Activated CD4-positive, alpha-beta T cell treated with anti-CD3 and anti-CD28 coated beads, Interleukin-2, amount 50 U/mL, for 4 hours (primary cell): ENCODE results near the gene SCAMP4.
"Not testable (repeated sequence)": the region's sequence is repeated elsewhere in the genome, so short reads cannot be mapped to it uniquely, and the experiment has no call there.

Experiments used
- DNase-seq, 2 experiments: peaks; one replicate each; pipeline ENCODE4 v3.0.0-alpha.2; 2020

Gene SCAMP4

DNA sequence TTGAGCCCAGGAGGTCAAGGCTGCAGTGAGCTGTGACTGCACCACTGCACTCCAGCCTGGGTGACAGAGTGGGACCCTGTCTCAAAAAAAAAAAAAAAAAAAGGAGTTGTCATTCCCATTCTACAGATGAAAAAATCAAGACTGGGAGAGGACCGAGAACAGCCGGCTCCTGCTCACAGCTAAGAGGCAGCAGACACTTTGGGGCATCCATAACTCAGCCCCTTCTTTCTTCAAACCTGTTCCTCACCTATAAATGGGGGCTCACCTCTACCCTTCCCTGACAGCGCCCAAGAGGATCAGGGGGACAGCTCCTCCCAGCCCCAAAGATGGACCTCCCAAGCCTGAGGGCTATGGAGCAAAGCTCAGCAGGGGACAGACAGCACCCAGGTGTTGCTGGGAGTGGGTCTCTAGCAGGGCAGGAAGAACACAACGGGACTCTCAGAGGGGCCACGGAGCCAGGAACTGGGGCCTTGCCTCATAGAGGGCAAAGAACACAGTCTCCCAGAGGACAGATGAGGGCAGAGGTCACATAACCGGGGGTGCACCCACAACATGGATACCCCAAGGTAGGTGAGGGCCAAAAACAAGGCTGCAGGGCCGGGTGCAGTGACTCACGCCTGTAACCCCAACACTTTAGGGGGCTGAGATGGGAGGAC is 38.4 kb upstream of the SCAMP4 start:
- DNase-seq: no peak

DNA sequence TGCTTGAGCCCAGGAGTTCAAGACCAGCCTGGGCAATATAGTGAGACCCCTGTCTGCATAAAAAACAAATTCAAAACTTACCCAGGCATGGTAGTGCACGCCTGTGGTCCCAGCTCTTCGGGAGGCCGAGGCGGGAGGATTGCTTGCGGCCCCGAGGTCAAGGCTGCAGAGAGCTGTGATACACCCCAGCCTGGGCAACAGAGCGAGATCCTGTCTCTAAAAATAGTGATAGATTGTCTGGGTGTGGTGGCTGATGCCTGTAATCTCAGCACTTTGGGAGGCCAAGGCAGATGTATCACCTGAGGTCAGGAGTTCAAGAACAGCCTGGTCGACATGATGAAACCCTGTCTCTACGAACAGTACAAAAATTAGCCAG is 37.9 kb upstream of the SCAMP4 start:
- DNase-seq: no peak

DNA sequence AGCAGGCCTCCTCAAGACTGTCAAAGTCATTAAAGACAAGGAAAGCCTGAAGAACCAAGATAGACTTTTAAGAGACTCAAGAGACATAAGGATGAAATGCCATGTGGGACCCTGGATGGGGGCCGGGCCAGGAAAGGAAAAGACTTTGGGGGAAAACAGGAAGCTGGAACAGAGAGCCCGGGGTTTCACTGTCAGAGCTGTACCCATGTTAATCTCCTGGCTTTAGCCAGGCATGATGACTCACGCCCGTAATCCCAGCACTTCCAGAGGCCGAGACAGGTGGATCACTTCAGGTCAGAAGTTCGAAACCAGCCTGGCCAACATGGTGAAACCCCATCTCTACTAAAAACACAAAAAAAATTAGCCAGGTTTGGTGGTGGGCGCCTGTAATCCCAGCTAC is 36.2 kb upstream of the SCAMP4 start:
- DNase-seq: no peak

DNA sequence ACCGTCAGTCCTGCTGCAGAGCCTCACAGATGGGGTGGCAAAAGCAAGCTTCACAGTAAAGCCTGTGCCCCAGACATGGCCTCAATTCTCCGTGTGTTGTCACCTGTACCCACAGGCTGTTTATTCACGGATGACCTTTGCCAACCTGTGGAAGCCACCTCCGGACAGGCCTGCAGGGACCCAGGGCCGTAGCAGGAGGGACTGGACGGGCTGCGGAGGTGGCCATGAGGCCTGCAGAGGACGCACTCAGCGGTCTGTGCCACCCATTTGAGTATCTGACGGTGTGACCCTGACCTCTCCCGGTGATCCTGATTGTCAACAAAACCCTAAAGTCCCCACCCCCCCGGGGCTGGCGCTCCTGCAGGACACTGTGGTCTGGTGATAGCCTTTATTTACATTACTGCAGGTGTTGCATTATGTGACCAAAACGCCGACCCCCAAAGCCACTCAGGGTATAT is 34.0 kb upstream of the SCAMP4 start:
- DNase-seq: no peak

DNA sequence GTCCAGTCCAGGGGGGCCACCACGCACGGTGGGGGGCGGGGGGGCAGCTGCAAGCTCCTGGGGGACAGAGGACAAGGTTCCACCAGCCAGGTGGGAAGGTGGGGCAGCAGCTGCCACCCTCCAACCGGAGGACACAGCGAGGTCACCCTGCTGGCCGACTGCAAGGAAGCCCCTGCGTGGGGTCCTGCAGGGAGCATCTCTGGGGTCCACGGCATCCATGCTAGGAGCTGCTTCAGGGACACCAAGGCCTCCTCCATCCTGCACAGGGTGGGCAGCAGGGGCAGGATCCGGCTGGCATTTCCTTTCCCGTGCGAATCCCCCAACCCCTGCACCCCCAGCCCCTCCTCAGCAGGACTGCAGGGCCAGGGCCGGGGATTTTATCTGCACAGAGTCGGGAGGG is 33.6 kb upstream of the SCAMP4 start:
- DNase-seq: no peak

DNA sequence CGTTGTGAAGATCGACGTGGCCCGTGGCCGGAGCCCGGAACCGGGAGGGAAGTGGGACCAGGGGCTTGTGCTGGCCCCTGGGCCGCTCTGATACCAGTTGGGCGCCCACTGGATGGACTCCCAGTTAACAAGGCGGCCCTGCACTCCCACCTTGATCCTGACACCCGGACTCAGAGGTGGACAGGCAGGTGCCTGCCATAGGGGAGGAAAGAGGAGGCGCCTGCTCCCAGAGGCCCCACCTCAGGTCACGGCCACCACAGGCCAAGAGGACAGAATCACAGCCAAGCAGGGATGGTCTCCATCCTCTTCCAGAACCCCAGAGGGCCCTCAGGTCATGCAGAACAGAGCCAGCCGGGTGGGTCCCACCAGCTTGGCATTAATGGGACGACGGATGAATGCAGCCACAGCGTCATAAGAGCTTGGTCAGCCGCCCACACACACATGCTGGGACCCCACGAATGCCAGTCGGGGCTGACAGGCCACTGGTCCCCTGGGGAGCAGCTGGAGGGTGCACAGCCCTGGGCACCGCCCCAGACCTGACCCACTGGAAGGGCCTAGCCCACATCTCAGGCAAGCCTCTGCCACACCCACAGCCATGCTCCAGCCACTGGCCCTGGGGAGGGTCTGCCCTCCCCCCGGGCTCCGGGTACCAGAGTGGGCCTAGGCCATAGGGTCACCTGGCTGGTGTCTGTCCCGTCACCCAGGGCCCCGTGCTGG is 32.2 kb upstream of the SCAMP4 start:
- DNase-seq: no peak

DNA sequence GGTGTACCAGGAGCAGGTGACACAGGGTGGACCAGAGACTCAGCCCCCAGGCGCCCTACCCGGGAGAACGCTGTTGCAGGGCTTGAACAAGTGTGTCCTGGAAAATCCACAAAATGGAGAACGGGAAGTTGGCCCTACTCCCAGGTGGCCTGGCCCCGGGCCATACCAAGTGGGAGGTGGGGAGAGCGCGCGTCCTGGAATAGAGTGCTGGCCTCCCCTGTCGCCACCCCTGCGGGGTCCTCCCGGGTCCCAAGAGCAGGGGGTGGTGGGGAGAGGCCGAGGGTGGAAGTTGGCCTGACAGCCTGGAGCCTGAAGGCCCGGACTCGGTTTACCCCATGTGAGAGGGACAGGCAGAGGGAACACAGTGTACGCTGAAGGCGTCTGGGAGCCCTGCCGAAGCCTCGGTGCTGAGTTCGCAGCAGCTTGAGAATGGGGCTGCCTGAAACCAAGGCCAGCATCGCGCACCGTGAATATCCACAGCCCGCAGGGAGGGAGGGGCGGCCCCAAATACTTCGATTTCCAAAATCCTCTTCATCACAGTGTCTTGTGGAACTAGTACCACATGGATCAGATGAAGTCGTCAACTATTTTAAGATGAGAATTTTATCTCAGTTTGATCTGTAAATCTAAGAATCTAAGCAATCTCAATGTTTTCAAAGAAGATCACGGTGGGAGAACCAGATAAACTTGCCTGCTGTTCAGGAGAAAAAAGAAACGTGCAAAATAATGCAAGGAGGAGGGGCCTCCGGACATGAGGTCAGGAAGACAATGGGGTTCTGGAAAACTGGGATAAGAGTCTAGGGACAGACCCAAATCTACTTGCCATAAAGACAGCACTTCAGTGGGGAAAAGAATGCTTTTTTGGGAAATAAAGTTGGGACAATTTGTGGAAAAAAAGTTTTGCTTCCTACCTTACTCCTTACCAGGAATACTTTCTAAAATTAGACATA is 31.4 kb upstream of the SCAMP4 start:
- no peak for DNase-seq

DNA sequence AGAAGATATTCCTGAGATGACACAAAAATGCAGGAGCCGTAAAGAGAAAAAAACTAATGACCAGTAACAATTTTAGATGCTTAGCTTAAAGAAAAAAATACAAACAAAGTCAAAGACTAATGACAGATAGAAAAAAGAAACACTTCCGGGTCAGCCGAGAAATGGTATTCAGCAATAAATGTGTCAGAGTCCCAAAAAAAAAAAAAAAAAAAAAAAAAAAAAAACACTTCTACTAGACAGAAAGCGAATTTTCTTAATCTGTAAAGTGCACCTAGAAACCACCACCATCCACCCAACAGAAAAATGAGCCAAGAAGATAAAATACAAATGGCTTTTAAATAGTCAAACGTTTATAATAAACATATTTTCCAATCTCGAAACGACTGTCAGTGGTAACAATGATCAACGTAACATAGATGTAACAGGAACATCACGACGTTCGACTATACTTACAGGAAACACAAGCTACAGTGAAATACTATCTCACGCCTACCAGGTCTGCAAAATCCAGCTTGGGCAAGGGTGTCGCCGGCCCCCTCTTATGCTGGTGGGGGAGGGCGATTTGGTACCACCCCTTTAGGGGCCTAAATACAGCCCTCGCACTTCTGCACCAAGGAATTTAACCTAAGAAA is 30.5 kb upstream of the SCAMP4 start:
- DNase-seq: no peak

DNA sequence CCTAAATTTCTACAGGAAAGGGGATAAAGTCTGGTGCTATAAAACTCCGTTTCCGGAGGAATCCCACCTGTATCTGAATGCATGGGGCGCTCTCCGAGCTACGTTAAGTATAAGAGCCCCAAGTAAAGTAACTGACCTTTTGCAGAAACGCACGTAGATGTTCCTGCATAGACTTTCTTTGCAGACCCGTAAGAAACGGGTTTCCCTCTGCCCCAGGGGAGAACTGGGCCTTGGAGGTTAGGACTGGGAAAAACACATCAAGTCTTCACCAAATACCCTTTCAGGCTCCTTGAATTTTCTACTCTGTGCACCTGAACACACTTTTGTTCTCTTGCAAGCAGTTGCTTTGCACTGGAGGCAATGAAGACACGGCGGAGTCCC is 29.9 kb upstream of the SCAMP4 start:
- DNase-seq: not testable (repeated sequence)

DNA sequence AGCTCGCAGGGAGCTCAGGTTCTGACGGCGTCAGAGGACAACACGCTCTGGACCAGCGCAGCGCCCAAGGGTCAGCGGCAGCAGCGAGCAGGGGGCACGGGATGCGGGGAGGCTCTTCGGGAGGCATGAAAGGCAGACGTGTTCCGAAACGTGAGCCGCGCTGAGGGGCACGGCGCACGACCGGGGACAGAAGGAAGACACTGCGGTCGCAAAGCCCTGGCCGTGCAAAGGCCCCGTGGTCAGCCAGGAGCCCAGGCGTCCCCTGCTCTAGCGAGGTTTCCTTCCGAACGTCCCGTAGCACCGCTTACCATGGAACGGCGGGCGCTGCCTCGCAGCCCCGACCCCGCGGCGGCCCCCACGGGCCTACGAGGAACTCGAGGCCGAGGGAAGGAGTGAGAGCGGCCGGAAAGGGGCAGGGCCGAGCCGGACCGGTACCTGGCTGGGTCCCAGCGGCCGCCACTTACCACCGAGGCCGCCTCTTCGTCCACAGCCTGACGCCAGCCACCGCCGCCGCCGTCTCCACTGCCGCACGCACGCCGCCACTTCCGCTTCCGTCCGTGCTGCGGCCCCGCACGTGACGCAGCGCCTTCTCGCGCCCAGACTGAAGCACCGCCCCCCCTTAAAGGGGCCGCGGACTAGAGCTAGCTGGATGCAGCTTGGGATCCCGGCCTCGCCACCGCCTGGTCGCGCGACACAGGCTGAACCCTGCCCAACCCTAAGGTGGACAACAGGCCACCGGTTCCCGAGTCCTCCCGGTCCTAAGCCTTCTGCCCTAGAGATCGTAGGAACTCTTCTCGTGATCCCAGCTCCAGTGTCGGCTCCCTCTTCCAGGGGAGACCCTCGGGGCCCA is 29.3 kb upstream of the SCAMP4 start:
- DNase-seq: peak; percentile 75 to 76

DNA sequence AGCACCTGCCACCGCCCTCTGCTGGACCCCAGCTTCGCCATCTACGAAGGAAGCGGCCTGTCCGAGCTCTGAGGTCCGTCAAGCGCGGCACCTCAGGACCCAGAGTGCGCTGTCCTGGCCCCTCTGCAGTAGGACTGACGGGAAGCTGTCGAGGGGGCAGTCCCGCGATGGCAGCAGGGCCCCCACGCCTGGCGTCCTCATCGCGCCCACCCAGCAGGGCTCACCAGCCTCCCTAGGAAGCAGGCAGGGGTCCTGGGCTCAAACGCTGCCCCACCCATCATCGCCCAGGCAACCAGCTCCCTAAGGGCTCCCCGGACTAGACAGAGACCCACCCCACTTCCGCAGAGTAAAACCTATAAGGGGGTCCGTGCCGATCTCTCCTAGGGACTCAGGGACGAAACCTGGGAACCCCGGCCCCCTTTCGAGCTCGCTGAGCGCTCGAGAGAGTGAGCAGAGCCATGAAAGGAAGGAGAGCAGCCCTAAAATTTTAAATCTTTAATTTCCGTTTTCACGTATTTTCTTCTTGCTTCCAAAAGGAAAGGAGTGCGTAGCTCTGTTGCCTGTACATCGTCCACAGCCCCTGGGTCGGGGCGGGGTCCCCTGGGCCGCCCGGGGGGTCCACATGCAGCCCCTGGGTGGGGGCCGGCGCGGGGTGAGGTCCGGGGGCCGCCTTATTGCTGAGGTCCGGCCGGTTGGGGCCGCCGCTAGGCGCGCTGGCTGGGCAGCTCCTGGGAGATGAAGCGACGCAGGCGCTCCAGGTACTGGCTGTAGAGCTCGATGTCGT is 28.5 kb upstream of the SCAMP4 start:
- not testable (repeated sequence) for DNase-seq

DNA sequence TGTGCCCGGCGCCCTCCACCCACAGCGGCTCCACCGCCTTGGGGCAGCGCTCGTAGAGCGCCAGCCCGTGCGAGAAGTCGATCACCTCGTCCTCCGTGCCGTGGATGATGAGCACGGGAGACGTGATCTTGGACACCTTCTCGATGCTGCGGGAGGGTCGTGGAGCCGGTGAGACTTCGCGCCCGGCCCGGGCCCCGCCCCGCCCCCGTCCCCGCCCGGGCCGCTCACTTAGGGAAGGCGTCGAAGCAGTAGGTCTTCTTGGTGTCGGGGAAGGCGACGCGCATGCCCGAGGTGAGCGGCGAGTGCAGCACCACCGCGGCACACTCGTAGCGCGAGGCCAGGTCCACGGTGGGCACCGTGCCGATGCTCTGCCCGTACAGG is 27.9 kb upstream of the SCAMP4 start:
- DNase-seq: not testable (repeated sequence)

DNA sequence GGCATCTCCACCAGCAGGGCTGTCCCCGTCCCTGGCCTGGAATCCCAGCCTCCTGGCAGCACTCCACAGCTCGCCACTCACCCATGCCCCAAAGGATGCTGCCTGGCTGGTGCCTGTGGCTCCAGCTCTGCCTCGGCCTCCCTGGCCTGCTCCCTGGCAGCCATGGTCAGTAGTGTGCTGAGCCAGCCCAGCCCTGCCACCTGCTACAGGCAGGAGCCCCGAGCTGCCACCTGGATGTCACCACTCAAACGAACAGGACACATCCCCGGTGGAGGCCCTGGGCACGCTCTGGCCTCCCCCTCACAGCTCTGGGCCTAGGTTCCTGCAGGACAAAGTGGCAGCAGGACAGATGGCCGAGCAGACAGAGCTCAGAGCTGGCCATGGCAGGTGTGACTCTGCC is 26.6 kb upstream of the SCAMP4 start:
- not testable (repeated sequence) for DNase-seq

DNA sequence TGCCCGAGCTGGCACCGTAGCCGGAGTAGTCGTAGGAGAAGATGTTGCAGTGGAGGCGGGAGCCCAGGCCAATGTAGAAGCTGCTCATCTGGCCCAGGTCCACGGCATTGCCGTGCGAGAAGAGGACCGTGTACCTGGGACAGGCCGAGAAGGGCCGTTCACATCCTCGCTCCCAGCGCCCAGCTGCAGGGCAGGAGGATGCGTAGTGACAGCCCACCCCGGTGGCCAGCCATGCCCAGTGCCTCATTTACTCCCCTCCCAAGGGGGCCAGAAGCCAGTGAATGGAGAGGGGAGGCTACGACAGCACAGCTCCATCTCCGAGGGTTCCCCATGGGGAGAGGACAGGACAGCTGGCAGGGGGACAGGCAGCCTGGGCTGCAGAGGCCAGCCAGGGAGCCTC is 25.2 kb upstream of the SCAMP4 start:
- not testable (repeated sequence) for DNase-seq

DNA sequence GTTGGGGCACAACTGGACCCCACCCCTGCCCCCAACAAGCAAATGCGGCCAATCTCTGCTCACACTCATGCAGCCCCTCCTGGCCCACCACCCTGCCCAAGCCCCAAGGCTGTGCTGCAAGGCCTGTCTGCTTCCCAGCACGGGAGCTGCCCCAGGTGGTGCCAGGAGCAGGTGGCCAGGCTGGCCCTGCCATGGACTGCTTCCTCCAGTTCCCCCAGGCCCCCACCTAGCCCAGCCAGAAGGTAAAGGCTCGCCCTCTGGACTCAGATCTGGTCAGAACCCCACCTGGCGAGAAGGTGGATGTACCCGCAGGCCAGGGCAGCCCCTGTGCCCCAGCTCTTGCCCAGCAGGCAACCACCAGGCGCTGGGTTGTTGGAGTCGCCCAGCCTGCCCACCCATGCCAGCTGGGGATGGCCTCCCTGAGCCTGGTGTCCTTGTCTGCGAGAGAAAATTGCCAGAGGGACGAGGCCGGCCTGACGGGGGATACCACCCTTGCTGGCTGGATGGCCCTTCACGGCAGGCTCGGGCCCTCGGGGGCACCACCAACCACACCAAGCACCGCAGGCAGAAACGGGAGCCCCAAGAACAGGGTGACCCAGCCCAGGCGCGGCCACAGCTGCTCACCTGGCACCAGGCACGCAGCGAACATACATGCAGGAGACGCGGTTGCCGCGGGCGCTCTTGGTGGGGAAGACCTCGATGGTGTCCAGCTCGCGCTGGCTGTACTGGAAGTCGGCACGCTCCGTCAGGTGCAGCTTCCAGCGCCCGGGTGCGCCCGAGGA is 24.4 kb upstream of the SCAMP4 start:
- DNase-seq: no peak

DNA sequence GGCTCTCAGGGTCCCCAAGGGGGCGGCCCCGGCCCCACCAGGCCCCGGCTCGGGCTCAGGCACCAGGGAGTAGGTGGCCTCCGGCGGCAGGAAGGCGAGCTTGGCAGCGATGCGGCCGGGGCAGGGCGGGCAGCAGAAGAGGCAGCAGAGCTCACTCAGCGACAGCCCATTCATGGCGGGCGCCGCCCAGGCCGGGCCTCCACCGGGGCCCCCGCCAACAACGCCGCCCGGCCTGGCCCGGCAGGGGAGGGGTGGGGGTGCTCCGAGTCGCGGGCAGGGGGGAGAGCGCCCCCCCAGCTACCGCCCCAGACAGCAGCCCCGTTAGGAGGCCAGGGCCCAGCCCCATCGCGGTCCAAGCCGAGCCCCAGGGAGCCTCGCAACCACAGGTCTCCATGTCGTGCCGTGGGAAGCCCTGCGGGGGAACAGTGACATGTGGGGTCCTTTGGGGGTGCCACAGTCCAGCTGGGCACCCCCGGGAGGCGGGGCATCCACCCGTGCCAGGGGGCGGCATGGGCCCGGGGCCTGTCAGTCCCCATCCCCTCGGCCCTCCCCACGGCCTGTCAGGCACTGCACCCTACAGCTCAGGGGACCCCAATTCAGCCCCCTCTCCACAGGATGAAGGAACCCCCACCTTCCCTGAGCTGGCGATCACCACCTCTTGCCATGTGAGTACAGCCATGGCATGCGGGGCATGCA is 23.7 kb upstream of the SCAMP4 start:
- not testable (repeated sequence) for DNase-seq

DNA sequence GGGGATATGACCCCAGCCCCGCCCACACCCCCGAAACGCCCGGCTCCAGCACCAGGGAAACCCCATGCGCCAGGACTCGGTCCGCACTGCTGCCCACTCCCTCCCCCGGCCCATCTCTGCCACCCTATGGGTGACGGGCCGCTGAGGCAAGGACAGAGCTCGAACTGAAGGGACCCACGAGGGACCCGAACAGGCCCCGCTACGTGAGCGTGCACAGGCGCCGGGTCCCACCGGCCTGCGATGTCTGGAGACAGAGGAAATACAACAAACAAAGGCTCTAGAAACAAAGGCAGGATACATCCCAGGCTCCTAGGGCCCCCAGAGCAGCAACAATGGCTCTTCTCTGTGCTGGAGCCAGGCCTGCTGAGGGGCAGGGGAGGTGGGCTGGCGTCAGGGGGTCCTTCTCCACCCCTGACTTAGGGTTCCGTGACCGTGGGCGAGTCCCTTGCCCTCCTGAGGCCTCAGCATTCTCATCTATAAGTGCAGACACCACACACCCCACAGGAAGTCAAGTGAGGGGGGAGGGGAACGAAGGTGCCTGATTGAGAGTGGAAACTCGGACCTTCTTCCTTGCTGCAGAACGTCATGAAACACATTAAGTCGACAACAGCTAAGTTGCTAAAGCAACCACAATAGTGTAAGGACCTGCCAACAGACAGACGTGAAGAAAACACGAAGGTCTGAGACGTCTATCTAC is 23.0 kb upstream of the SCAMP4 start:
- peak; percentile 50 to 54 for DNase-seq

DNA sequence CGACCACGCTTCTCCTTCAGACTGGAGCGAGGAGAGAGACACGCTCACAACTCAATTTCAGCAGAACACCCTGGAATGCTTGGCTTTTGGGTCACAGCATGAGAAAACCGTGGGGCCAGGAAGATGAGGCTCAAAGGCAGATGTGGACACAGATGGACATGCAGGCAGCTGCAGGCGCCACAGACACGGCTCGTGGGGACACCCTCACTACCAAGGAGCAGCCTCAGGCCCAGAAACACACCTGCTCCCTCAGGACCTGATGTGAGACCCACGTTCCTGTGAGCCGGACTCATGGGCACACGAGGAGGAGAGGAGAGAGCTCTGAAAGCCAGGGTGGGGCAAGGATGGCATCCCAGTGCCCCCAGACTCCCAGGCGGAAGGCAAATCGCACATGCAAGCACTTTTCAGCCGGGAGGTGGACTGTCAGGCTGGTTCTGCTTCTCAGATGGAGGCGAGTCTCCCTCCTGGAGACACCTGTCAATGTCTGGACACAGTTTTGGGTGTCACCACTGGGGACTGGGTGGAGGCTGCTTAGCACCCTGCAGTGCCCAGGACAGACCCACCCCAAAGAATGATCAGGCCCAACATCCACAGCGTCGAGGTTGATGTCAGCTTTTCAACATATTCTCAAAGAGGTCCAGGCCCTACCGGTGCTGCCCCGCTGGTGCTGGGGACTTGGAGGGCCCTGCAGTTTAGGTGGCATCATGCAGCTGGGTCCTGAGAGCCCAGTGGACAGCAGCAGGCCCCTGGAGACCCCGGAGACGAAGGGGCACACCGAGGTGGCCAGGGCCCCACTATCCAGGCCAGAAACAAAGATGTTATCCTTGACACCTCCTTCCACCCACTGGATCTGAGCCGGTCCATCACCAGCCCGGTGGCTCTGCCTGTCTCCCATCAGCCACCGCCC is 22.2 kb upstream of the SCAMP4 start:
- no peak for DNase-seq
